ENCODE results near the gene CFAP251.

CFAP251 gene

GRCh38 chr12:121946313-121947025, 28.1 kb downstream of the CFAP251 start:
- no peak for DNase-seq

- DNase-seq = no peak
These were observed 29.6 kb downstream of the CFAP251 start for GRCh38 chr12:121947981-121948380.

- no peak for DNase-seq
These were observed 31.4 kb downstream of the CFAP251 start for GRCh38 chr12:121949648-121950397.

GRCh38 chr12:121953117-121953692, 34.8 kb downstream of the CFAP251 start:
- no peak for DNase-seq

GRCh38 chr12:121953695-121954094, 35.3 kb downstream of the CFAP251 start:
- no peak for DNase-seq

GRCh38 chr12:121955258-121956237, 37.2 kb downstream of the CFAP251 start:
- DNase-seq = no peak

- DNase-seq = no peak
These were observed 39.6 kb downstream of the CFAP251 start for GRCh38 chr12:121957861-121958515.

- DNase-seq = no peak
These were observed 40.3 kb downstream of the CFAP251 start for GRCh38 chr12:121958541-121959240.

GRCh38 chr12:121960541-121960940, 42.1 kb downstream of the CFAP251 start:
- DNase-seq = no peak

GRCh38 chr12:121961195-121961879, 42.9 kb downstream of the CFAP251 start:
- DNase-seq = no peak

GRCh38 chr12:121963341-121964018, 45.1 kb downstream of the CFAP251 start:
- no peak for DNase-seq

- DNase-seq = no peak
These were observed 46.6 kb downstream of the CFAP251 start for GRCh38 chr12:121964813-121965643.

GRCh38 chr12:121966959-121967358, 48.6 kb downstream of the CFAP251 start:
- DNase-seq = no peak

- no peak for DNase-seq
These were observed 50.5 kb downstream of the CFAP251 start for GRCh38 chr12:121968876-121969275.

GRCh38 chr12:121969726-121970125, 51.3 kb downstream of the CFAP251 start:
- DNase-seq = no peak

GRCh38 chr12:121970581-121971300, 52.3 kb downstream of the CFAP251 start:
- DNase-seq = no peak

GRCh38 chr12:121974026-121974985, 55.9 kb downstream of the CFAP251 start:
- DNase-seq = no peak

Measured in NCI-H2029 (cell line).